ENCODE data around the gene ZDHHC19.

GRCh38 chr3:196150481-196150880 is 60.7 kb downstream of the ZDHHC19 start:
- TF ChIP-seq POLR2A (IDR thresholded peaks at IDR 0.05): no peak
- TF ChIP-seq CTCF (IDR thresholded peaks at IDR 0.05): no peak
